Hypothalamus (tissue), 51 donors: ENCODE measurements around the gene ABHD13.
"Not testable (repeated sequence)": the region's sequence is repeated elsewhere in the genome, so short reads cannot be mapped to it uniquely, and the experiment has no call there.

Experiments
- DNase-seq, 51 donors: peaks; one replicate each; lab custom pipeline; 2025; lab: John Stamatoyannopoulos, UW

Gene ABHD13

DNA sequence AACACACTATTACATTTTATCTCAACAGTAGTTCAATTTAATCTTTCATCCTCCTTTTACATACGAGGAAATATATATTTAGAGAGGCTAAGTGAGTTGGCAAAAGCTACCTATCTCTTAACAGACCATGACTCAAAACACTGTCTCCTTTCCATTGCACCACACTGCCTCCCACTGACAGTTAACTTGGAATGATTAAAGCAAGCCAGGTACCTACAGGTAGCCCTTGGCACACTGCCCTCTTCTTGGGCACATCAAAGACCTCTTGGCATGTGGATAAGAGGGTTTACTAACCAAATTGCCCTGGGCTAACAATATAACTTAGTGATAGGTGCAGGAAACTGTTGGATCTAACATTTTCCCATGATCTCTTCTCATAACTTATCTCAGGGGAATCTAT, 1.8 kb downstream of the ABHD13 start:
- DNase-seq = no peak

DNA sequence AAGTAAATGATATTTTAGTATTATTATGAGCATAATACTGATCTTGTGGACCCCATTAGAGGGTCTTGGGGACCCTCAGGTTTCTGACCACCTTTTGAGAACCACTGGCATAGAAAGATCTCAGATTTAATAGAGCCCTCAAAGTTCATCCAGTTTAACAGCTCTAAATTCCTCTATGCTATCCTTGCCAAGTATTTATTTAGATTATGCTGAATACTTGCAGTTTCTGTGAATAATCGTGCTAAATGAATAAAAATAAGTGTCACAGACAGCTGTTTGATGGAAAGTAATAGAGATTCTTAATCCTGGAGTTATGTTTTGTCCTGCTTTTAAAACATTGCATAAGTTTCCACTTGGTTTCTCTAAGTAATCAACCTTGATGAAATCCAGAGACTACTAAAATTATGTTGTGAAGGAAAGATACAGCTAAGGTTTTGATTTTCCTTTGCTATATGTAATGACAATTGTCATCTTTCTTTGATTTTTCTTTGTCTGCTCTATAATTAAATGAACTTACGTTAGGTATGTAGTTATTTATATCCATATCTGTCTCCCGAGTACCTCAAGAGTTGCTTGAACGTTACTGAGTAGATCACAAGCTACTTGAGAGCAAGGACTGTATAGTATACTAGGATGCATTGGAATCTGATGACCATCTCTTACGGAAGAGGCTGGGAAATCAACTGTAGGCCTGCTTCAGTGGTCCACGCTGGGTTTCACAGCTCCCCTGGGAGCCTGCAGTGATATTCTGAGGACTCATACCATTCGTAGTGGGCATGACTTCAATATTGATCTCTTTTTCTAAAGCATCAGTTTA, 5.7 kb downstream of the ABHD13 start:
- DNase-seq = no peak

DNA sequence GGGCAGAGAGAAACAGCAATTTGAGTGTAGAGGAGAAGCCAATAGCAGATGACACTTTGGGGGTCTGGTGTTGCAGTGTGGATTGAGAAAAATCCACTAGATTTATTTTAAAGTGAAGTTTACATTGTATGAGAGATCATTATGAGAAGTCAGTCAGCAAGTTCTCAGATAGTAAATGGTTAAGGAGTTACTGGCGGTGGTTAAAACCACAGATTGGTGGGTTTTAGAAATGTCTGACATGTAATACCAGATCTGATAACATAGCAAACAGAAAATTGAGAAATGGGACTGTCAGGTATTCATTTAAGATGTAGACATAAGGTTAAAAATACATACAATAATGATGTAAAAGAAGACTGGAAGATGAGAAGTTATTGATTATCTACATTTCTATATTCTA, 7.2 kb downstream of the ABHD13 start:
- DNase-seq = no peak

DNA sequence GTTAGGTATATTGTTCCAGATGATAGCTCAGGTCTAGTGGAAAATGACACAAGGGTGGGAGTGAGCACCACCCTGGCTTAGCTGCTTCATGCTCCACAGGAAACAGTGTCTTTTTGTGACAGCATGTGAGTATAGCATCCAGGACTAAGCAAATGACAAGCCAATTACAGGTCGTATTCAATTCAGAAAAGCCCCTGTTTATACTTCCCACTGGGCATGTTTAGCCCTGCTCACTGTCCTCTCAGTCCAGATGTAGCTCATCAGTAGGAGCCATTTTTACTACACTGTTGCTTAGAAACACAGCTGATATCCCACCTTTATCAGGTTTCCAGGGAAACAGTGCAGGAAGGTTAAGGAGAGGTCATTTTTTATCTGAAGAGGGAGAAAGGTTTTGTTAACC, 8.0 kb downstream of the ABHD13 start:
- no peak for DNase-seq

DNA sequence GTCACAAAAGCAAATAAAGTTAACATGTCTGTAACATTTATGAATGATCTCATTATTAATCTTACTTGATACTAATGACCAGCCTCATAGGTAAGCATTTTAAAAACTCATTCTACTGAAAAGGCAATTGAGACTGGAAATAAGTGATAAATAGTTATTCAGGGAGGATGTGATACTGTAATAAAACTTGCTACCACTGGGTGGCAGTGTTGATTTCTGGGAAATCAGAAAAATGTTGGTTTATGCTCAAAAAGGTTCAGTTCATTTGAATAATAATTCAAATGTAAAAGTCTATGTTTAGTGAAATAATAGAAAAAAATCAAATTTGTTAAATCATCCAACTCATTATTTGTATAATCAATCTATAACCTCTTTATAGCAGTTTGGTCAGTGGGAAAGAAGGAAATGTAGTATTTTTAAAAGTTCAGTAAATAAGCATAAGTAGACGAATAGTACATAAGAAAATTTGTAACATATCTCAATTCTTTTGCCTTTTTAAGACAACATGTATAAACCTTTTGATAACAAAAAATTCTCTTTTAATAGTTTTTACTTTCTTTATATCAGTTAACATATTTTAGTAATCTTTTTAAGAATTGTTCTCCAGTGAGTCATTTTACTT, 9.6 kb downstream of the ABHD13 start:
- DNase-seq = peak in 2 of 51 donors; percentile 4 to 48

DNA sequence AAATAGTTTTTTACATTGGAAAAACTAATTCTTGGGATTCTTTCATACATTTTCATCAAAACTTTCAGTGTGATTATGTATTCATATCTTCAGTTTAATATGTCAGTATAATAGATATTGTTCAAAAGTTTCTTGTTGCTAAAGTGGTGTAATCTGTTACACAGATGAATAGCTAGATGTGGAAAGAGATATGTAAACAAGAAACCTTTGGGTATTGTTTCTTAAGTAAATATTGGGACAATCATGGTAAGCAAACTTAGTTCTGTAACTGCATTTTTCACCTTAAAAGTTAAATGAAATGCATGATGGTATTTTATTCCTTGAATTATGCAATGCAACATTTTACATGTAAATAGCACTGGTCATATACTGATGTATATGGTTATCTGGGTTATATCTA, 12.2 kb downstream of the ABHD13 start:
- no peak for DNase-seq

DNA sequence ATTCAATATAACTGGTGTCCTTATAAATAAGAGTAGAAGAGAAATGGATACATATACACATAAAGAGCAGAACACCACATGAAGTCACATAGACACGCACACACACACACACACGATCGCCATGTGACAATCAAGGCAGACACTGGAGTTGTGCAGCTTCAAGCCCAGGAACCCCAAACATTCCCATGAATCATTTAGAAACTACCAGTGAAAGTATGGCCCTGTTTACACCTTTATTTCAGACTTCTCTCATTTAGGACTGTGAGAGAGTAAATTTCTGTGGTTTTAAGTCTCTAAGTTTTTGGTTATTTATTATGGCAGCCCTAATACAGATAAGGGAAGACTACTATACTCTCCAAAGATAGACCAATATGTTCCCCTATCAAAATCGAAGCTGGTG, 31.0 kb downstream of the ABHD13 start:
- DNase-seq = no peak

DNA sequence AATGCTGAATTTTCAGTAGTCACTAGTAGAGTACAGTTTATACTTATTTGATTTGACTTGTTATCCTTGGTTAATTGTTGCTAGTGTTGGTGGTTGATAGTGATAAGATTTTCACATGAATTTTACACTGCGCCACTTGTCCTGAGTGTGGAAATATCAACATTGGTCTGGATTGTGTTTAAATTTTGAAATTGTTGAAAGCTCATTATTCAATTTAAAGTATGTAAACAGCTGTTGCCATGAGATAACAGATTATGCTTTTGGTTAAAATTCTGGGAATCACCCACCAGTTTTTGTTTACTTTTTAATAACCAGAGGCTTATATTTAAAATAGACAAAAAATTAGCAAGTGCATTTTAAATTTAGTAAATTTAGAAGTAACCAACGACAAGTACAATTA, 39.1 kb downstream of the ABHD13 start:
- no peak for DNase-seq

DNA sequence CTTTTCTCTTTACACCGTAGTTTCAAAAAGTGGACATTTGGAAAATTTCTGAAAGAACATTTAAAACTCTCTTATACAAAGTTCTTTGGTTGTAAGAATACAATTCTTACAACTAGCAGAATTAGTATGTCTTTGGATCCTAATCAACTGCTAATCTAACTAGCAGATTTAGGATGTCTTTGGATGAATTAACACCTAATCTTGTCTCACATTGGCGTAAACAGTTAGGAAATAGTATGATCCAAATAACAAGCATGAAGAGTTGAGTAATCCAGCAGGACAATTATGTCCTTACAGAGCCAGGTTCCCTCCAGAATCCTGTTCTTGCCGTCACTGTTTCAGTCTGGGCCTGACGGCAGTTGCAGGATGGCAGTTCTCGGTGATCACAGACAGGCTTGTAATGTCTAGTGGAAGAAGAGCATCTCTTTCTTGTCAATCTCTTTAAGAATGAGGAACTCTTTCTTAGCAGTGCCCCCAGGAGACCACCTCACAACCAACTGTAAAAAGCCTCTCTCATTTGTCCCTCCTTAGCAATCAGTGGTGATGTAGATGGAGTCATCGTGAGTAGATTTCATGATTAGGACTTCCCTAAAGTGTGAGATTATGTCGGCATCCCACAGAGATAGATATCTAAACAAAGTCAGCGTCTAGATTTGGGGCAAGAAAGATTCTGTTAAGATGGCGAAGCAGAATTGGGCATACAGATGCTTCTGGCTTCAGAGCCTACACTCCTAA, 45.6 kb downstream of the ABHD13 start:
- DNase-seq = no peak

DNA sequence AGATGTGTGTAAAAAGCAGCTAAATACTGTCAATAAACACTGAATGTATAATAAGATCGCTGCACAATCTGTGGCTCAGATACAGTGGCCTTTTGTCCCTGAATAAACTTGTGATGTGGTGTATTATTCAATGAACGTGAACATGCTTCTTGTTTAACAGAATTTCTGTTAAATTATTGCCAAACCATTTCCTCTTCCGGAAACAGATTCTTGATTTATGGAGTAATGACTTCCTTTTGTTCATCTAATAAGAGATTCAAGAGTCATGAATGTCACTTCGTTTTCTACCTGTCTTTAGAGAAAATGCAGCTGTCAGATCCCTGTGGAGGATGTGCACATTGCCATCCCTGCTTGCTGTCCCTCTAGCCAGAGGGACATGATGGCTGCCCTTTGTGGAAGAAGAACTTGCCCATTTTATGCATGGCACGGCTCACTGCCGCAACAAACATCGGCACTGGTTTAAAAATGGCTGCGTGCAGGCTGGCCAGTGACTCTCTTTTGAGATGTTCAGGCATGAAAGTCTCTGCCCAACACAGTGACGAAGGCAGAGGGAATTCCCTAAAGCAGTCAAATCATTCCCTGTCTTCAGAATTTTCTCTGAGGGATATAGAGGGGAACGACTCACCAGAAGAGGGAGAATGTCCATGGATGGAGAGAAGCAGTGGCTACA, 48.3 kb downstream of the ABHD13 start:
- no peak for DNase-seq

DNA sequence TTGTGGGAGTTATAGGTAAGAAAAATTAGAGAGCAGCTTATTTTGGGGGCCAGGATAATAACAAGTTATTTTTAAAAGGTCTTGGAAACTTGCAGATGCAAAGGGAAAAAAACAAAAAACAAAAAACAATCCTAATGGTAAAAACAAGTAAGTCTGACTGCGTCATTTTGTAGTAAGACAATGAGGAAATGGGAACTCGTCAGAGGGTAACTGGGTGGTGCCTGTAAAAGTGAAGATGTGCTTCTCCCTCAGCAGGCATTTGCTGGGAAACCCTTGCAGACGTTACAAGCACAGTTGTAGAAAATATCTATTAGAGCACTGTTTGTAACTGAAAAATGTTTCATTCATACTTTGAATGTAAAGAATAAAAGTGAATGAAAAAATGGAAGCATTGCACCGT, 49.2 kb downstream of the ABHD13 start:
- no peak for DNase-seq

DNA sequence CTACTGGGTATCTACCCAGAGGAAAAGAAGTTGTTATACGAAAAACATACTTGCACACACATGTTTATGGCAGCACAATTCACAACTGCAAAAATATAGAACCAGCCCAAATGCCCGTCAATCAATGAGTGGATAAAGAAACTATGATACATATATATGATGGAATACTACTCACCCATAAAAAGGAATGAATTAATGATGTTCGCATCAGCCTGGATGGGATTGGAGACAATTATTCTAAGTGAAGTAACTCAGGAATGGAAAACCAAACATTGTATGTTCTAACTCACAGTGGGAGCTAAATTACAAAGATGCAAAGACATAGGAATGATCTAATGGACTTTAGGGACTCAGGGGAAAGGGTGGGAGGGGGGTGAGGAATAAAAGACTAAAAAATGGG, 49.7 kb downstream of the ABHD13 start:
- not testable (repeated sequence) for DNase-seq

DNA sequence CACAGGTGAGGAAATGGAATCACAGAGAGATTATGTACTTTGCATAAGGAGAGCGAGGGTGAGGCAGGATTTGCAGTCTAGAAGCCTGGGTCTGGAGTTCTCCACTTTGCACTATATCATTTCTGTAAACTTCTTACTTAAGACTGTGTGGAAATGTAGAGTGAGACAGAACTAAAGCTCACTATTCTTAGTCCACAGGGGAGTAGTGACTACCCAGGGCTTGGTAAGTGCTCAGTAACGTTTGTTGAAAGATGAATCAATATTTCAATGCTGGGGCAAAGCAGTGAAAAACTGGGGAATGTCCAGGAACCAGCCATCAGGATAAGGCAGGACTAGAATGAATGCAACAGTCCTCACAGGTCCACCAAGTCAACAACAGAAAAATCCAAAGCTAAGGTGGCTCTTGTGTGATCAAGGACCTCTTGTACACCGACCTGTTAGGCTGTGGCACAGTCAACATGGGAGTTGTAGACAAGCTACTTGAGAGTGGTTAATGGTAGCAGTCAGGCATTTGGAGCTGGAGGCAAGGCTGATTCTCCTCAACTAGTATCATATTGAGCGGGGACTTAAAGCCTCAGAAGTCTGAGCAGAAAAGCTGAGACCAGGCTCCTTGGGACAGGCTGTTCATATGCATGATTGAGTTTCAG, 50.4 kb downstream of the ABHD13 start:
- DNase-seq = no peak

DNA sequence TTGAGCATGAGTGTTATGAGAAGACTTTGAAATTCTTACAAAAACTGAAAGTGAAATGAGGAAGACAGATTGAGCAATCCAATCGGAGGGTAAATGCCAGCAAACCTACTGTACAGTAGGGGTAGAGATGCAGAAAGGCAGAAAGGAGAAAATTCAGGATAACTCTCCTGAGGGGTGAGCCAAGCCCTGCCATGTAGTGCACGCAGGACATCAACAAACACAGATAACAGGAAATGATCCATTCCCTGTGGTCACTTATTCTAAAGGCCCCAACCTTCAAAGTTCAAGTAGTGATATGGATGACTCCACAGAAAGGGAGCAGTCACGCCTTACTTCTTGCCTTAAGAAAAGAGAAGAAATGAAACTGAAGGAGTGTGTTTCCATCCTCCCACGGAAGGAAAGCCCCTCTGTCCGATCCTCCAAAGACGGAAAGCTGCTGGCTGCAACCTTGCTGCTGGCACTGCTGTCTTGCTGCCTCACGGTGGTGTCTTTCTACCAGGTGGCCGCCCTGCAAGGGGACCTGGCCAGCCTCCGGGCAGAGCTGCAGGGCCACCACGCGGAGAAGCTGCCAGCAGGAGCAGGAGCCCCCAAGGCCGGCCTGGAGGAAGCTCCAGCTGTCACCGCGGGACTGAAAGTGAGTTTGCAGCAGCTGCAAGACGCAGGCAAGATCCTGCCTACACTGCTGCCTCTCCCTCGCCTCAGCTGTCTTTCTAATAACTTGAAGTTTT, 51.6 kb downstream of the ABHD13 start, which contains the start of gene TNFSF13B:
Gene TNFSF13B, plus strand, starts transcription at position 118 of the 728 bp plus-strand sequence. Its CDS starts 178 bp downstream, at position 296.
- DNase-seq = peak in 13 of 51 donors; percentile 1 to 19 (median 5)

DNA sequence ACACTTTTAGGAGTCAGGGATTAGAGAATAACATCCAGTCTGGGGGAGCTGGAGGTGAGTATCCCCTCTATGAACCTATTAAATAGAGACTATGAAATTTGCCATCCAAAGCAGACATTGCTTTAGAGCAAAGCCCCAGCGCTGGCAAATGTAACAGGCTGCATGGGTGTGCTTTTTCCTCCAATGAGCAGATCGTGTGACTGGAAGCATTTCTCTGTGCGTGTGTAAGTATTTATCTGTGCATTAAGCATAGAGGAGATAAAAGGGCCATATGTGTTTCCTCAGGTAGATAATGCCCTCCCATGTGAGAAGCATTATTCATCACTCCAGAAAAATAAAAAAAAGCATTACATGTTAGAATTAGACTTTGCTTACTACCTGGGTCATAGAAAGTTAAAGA, 52.2 kb downstream of the ABHD13 start:
- DNase-seq = no peak

DNA sequence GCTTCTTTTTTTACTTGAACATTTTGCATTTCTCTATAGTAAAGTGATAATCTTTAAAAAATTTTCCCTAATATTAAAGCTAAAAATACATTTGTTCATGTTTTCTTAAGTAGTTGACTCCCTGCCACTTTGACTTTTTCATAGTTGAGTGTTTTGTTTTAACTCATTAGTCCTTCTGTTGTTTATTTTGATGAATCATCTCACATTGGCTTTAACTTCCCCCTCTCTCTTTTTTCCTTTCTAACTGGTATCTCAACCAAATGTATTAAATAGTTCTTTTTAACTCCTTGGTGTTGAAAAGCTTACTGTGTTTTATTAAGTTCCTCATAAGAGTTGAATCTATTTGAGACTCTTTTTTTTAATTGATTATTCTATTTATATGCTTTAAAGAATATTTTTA, 54.1 kb downstream of the ABHD13 start:
- no peak for DNase-seq

DNA sequence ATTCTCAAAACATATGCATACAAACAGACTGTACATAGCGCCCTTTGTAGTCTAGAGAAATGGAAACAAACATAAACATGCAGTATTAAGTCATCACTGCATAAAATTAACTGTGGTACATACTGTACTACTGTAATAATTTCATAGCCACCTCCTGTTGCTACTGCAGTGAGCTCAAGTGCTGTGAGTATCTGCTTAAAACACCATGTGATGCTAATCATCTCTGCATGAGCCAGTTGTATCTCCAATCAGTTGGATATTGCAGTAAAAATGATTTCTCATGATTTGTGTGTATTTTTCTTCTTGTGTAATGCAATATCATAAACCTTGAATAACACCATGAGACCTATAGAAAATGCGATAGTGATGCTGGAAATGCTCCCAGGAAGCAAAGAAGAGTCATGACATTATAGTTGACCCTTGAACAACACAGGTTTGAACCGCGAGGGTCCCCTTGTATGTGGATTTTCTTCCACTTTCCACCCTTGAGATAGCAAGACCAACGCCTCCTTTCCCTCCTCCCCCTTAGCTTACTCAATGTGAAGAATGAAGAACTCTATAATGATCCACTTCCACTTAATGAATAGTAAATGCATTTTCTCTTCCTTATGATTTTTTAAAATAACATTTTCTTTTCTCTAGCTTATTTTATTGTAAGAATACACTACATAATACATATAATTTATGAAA, 55.4 kb downstream of the ABHD13 start:
- DNase-seq = no peak

DNA sequence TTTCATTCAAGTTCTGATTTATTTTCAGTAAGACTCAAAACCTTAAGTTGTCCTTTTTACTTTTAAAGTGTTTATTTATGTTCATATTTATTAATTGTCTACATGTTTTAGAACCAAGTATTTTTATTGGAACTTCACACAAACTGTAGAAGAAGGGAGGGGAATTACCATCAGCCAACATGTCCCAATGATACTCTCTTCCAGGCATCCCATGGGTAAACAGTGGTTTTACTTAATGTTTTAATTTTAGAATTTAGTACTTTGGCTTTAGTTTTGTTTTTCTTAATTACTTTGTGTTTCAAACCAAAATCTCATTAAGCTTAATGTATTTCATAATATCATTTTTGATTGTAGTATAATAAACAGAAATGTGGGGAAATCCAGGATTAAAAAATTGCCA, 56.5 kb downstream of the ABHD13 start:
- no peak for DNase-seq

DNA sequence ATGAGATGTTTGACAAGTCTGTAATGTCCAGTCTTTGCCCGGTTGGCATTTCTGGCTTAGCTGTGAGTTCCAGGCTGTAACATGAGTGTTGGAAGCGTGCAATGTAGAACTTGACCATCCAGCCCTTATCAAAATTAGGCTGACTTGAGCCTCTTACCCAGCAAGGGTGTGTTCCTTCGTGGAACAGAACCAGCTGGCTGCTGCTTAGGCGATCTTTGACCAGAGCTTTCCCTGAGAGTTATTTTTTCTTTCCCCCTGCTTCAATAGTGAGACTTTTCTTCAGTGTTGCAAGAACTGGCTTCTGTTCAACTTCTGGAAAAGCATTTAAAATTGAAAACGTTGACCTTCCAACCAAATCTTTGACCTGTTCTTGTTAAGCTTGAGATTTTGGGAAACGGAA, 57.9 kb downstream of the ABHD13 start:
- no peak for DNase-seq
